GM23338 (cell line): ENCODE results near the gene SLC35B4. TPM values are rescaled to one million over a fixed set of nuclear protein-coding genes. Genes with fewer than 3 reads are reported as not detected.

Source experiments
- ATAC-seq: fragments of 200-7000 bp; cut with Tn5 transposase; 3 replicates; pipeline ENCODE4 v1.9.1; 2020
- DNase-seq: peaks from one replicate; pipeline ENCODE4 v3.0.0-alpha.2; 2015; ENCODE audit warnings: low spot score
- H2AFZ ChIP-seq: fragments of 200-600 bp; sonication (generic); 2 replicates; pipeline ENCODE4 v1.8.0; 2016; ENCODE audit warnings: antibody characterized with exemption, mild to moderate bottlenecking, moderate library complexity
- H3F3A ChIP-seq: fragments of 200-600 bp; sonication (generic); replicated peaks from 2 replicates; pipeline ENCODE4 v1.8.0; 2017; ENCODE audit warnings: antibody characterized with exemption, mixed run types, low read depth
- H3K27ac ChIP-seq: fragments of 200-600 bp; sonication (generic); 2 replicates; pipeline ENCODE4 v1.6.1; 2016; ENCODE audit warnings: low read depth
- H3K27me3 ChIP-seq: fragments of 200-600 bp; sonication (generic); 2 replicates; pipeline ENCODE4 v1.8.0; 2016; ENCODE audit warnings: mild to moderate bottlenecking, mixed run types, moderate library complexity; ENCODE audit not compliant: insufficient read depth
- H3K36me3 ChIP-seq: fragments of 200-600 bp; sonication (generic); 2 replicates; pipeline ENCODE4 v1.8.0; 2016; ENCODE audit warnings: mild to moderate bottlenecking; ENCODE audit not compliant: insufficient read depth
- H3K4me1 ChIP-seq: fragments of 200-600 bp; sonication (generic); 2 replicates; pipeline ENCODE4 v1.8.0; 2016; ENCODE audit warnings: mild to moderate bottlenecking, moderate library complexity; ENCODE audit not compliant: insufficient read depth
- H3K4me2 ChIP-seq: fragments of 200-600 bp; sonication (generic); 2 replicates; pipeline ENCODE4 v1.7.1; 2017; ENCODE audit warnings: mixed run types
- H3K4me3 ChIP-seq: fragments of 200-600 bp; sonication (generic); 2 replicates; pipeline ENCODE4 v1.6.1; 2016; ENCODE audit warnings: mixed run types
- H3K79me2 ChIP-seq: fragments of 200-600 bp; sonication (generic); replicated peaks from 2 replicates; pipeline ENCODE4 v1.8.0; 2017; ENCODE audit warnings: mild to moderate bottlenecking; ENCODE audit not compliant: insufficient read depth
- H3K9me2 ChIP-seq: fragments of 200-600 bp; sonication (generic); 2 replicates; pipeline ENCODE4 v1.8.0; 2017; ENCODE audit not compliant: insufficient read depth
- H4K20me1 ChIP-seq: fragments of 200-600 bp; sonication (generic); replicated peaks from 2 replicates; pipeline ENCODE4 v1.8.0; 2017; ENCODE audit warnings: mild to moderate bottlenecking; ENCODE audit not compliant: insufficient read depth
- H3K27ac Mint-ChIP-seq: 2 replicates; pipeline ENCODE4 v1.8.0; 2020; ENCODE audit warnings: inconsistent platforms, mild to moderate bottlenecking, moderate library complexity, mixed read lengths
- H3K27me3 Mint-ChIP-seq: 3 replicates; pipeline ENCODE4 v1.8.0; 2022; ENCODE audit warnings: low read depth, mild to moderate bottlenecking, moderate library complexity, mixed read lengths, inconsistent platforms; ENCODE audit not compliant: insufficient read depth, poor library complexity
- H3K36me3 Mint-ChIP-seq: 3 replicates; pipeline ENCODE4 v1.8.0; 2021; ENCODE audit warnings: low read depth, mild to moderate bottlenecking, inconsistent platforms, moderate library complexity, mixed read lengths
- H3K4me1 Mint-ChIP-seq: 3 replicates; pipeline ENCODE4 v1.8.0; 2020; ENCODE audit warnings: mild to moderate bottlenecking, inconsistent platforms, mixed read lengths
- H3K4me3 Mint-ChIP-seq: 3 replicates; pipeline ENCODE4 v1.8.0; 2021; ENCODE audit warnings: moderate library complexity, mild to moderate bottlenecking, inconsistent platforms, mixed read lengths
- H3K9me3 Mint-ChIP-seq: 3 replicates; pipeline ENCODE4 v1.8.0; 2020; ENCODE audit warnings: moderate library complexity, mild to moderate bottlenecking, inconsistent platforms, mixed read lengths
- CREB1 ChIP-seq: fragments of 250-450 bp; sonication (Bioruptor Pico); IDR thresholded peaks from 2 replicates; pipeline ENCODE4 v1.5.0; 2020; ENCODE audit warnings: low read depth, mild to moderate bottlenecking, moderate library complexity
- CTCF ChIP-seq, 2 experiments: fragments of 200-600 bp in 1 of 2; sonication (generic) in 1 of 2; conservative IDR thresholded peaks; 2 replicates each; pipeline versions ENCODE4 v1.5.1 to v1.6.1; 2016 to 2017; ENCODE audit warnings: antibody characterized with exemption in 2 of 2, low read depth in 2 of 2, mild to moderate bottlenecking in 2 of 2, moderate library complexity in 1 of 2
- EZH2 ChIP-seq: fragments of 200-600 bp; sonication (generic); IDR thresholded peaks from one replicate; pipeline ENCODE4 v1.8.0; 2017; ENCODE audit warnings: antibody characterized with exemption, mild to moderate bottlenecking, low read depth; ENCODE audit not compliant: unreplicated experiment
- EZH2phosphoT487 ChIP-seq: fragments of 200-600 bp; sonication (generic); IDR thresholded peaks from one replicate; pipeline ENCODE4 v1.8.1; 2018; ENCODE audit warnings: antibody characterized with exemption; ENCODE audit not compliant: unreplicated experiment
- JUNB ChIP-seq: IDR thresholded peaks from one replicate; pipeline ENCODE4 v1.6.1; 2016; ENCODE audit warnings: antibody characterized with exemption; ENCODE audit not compliant: unreplicated experiment
- NANOG ChIP-seq: IDR thresholded peaks from 2 replicates; pipeline ENCODE4 v1.6.1; 2016; ENCODE audit warnings: antibody characterized with exemption, borderline replicate concordance
- POLR2AphosphoS5 ChIP-seq: IDR thresholded peaks from 2 replicates; pipeline ENCODE4 v1.6.1; 2016; ENCODE audit warnings: antibody characterized with exemption, low read depth
- REST ChIP-seq: IDR thresholded peaks from one replicate; pipeline ENCODE4 v1.6.1; 2018; ENCODE audit warnings: antibody characterized with exemption; ENCODE audit not compliant: unreplicated experiment
- STAT1 ChIP-seq: IDR thresholded peaks from one replicate; pipeline ENCODE4 v1.6.1; 2016; ENCODE audit warnings: antibody characterized with exemption; ENCODE audit not compliant: unreplicated experiment
- ZNF114 ChIP-seq: fragments of 250-450 bp; sonication (Bioruptor Pico); IDR thresholded peaks from 2 replicates; pipeline ENCODE4 v1.5.0; 2020; ENCODE audit warnings: mild to moderate bottlenecking, moderate library complexity
- ZNF331 ChIP-seq: fragments of 250-450 bp; sonication (Bioruptor Pico); IDR thresholded peaks from 2 replicates; pipeline ENCODE4 v1.5.0; 2020; ENCODE audit warnings: low read depth, mild to moderate bottlenecking, moderate library complexity
- polyA plus RNA-seq: library from polyadenylated mRNA; unstranded; fragments of >200 nt; fragmentation: Nextera tagmentation; extraction: Ambion mirVana; gene quantifications from 2 replicates; pipeline ENCODE4 v1.2.1, GENCODE V29; 2016
- total RNA-seq: library from RNA; depleted of rRNA; stranded (reverse); fragments of >200 nt; shearing (Covaris generic); gene quantifications from 2 replicates; pipeline ENCODE4 v1.2.3, GENCODE V29; 2014

SLC35B4 gene
- total and polyA plus RNA-seq, 2 experiments from 2014 or later = 22.6 to 29.7 TPM

- DNase-seq (no peak), ATAC-seq (no peak)
- Mint-ChIP-seq H3K27me3 (peaks cover 8% of the 10 kb centered on the region), H3K4me1 (no peaks in the 10 kb centered on the region), H3K9me3 (peaks cover 5% of the 10 kb centered on the region; the same call in 2 of the 3 replicates), H3K4me3 (no peak overlapping the region), H3K36me3 (no peaks in the 10 kb centered on the region), H3K27ac (no peak overlapping the region; the same call in 1 of the 2 replicates)
- no peaks in the 10 kb centered on the region for H3K27me3 ChIP-seq
- H3K79me2 ChIP-seq = no peaks in the 10 kb centered on the region
- no peak overlapping the region for H3K27ac ChIP-seq
- no peak overlapping the region for H3K4me2 ChIP-seq
- peaks cover 9% of the 10 kb centered on the region for H3K9me2 ChIP-seq
- no peak for TF ChIP-seq POLR2AphosphoS5
- no peak for TF ChIP-seq CREB1
- TF ChIP-seq EZH2phosphoT487 = no peak
- no peak for TF ChIP-seq NANOG
- TF ChIP-seq EZH2 = no peak
- TF ChIP-seq STAT1 = no peak
- no peak for TF ChIP-seq ZNF114 (CRISPR knock-in tag)
- TF ChIP-seq REST = no peak
- TF ChIP-seq ZNF331 (CRISPR knock-in tag) = no peak
- TF ChIP-seq JUNB = no peak
- H3K36me3 ChIP-seq = no peaks in the 10 kb centered on the region
- no peaks in the 10 kb centered on the region for H3K4me1 ChIP-seq
- no peak overlapping the region; the same call in 1 of the 2 replicates for H2AFZ ChIP-seq
- H4K20me1 ChIP-seq = no peaks in the 10 kb centered on the region
- no peak overlapping the region for H3K4me3 ChIP-seq
- no peaks in the 10 kb centered on the region for H3F3A ChIP-seq
Measured at GRCh38 chr7:134362587-134363483, 46.1 kb upstream of the SLC35B4 start.

GRCh38 chr7:134359787-134360432, 43.2 kb upstream of the SLC35B4 start:
- H3K27ac Mint-ChIP-seq = no peak overlapping the region
- Histone ChIP-seq H3K9me2 (peaks cover 9% of the 10 kb centered on the region), H3K79me2 (no peaks in the 10 kb centered on the region), H3K4me1 (no peaks in the 10 kb centered on the region), H3K36me3 (no peaks in the 10 kb centered on the region), H3K27ac (no peak overlapping the region), H4K20me1 (no peaks in the 10 kb centered on the region), H3K4me2 (no peak overlapping the region), H3K27me3 (no peaks in the 10 kb centered on the region), H3K4me3 (no peak overlapping the region), H2AFZ (no peak overlapping the region), H3F3A (no peaks in the 10 kb centered on the region)
- no peak for ATAC-seq
- H3K9me3 Mint-ChIP-seq = peaks cover 5% of the 10 kb centered on the region; the same call in 2 of the 3 replicates
- peaks cover 8% of the 10 kb centered on the region for H3K27me3 Mint-ChIP-seq
- no peaks in the 10 kb centered on the region for H3K4me1 Mint-ChIP-seq
- no peaks in the 10 kb centered on the region for H3K36me3 Mint-ChIP-seq
- DNase-seq = no peak
- H3K4me3 Mint-ChIP-seq = no peak overlapping the region
- no peak for TF ChIP-seq CTCF (conservative IDR thresholded peaks at IDR 0.05; ENCODE audit: low read depth in 2 of 2)
